ENCODE results near the gene AVPR2.

DNA sequence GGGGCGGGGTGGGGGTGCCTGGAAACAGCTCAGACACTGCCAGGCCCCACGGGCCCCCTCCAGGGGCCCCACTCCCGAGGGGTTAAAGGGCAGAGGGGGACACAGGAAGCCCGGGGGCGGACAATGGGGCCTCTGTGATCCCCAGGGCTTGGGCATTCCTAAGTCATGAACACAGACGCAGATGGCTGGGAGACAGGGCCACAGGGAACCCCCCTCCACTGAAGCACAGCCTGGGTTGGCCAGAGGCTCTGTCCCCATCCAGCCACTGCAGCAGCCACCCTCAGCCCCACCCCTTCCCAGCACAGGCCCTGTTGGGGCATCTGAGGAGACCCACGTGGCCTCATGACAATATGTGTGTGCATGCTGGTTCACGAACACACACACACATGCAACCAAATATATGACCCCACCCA, 22.4 kb upstream of the AVPR2 start:
- TF ChIP-seq, protein P1, sequence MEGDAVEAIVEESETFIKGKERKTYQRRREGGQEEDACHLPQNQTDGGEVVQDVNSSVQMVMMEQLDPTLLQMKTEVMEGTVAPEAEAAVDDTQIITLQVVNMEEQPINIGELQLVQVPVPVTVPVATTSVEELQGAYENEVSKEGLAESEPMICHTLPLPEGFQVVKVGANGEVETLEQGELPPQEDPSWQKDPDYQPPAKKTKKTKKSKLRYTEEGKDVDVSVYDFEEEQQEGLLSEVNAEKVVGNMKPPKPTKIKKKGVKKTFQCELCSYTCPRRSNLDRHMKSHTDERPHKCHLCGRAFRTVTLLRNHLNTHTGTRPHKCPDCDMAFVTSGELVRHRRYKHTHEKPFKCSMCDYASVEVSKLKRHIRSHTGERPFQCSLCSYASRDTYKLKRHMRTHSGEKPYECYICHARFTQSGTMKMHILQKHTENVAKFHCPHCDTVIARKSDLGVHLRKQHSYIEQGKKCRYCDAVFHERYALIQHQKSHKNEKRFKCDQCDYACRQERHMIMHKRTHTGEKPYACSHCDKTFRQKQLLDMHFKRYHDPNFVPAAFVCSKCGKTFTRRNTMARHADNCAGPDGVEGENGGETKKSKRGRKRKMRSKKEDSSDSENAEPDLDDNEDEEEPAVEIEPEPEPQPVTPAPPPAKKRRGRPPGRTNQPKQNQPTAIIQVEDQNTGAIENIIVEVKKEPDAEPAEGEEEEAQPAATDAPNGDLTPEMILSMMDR (conservative IDR thresholded peaks at IDR 0.05), result no peak
- TF ChIP-seq EZH2 (IDR thresholded peaks at IDR 0.05; ENCODE audit: low read depth), result no peak

Data from PC-9 (cell line).